Measurements from ENCODE around the gene GPR176.
A peak's percentile ranks its signal among the peaks of the same experiment; 100 is the strongest.

Gene GPR176

DNA sequence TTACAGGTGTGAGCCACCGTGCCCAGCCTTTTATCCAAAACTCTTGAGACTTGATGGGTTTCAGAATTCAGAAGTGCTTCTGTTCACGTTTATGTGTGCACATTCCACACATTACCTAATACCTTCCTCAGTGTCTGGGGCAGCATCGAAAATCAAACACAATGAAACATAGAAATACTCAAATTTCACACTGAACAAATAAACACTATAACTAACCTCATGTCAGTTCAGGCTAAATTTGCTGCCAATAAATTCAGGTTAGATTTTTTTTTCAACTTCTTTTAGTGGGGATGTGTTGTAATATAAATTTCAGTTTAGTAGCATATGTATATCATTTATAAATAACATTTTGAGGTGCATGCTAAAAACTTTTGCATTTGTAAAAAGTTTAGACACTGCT, 16.6 kb upstream of the GPR176 start:
- intact Hi-C loops (cut with DNase I) = no loop called here
- DNase-seq = no peak

DNA sequence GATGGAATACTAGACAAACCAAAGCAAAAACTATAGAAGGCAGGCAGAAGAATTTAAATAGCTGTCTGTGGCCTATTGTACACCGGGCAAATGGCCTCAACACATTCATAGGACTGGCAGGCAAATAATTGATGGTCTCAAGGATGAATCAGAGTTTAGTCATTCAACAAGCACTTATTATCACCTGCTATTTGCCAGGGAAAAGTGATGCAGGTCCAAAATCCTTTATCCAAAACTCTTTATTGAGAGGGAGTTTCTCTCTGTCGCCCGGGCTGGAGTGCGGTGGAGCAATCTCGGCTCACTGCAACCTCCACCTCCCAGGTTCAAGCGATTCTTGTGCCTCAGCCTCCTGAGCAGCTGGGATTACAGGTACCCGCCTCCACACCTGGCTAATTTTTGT, 16.1 kb upstream of the GPR176 start:
- intact Hi-C loops (cut with DNase I) = no loop called here
- DNase-seq = no peak

DNA sequence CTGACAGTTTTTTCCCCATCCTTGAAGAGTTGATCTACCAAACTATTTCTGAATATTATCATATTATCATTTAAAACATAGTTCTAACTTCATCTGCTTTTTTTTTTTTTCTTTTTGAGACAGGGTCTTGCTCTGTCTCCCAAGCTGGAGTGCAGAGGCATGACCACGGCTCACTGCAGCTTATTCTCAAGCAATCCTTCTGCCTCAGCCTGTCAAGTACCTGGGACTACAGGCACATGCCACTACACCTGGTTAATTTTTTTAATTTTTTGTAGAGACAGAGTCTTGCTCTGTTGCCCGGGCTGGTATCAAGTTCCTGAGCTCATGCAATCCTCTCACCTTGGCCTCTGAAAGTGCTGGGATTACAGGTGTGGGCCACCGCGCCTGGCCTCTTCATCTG, 15.2 kb upstream of the GPR176 start:
- DNase-seq = no peak
- intact Hi-C loops (cut with DNase I) = loop anchor here (2.0 kb wide), 1 partner anchor 14 kb away; the partner anchor contains the start of gene GPR176

DNA sequence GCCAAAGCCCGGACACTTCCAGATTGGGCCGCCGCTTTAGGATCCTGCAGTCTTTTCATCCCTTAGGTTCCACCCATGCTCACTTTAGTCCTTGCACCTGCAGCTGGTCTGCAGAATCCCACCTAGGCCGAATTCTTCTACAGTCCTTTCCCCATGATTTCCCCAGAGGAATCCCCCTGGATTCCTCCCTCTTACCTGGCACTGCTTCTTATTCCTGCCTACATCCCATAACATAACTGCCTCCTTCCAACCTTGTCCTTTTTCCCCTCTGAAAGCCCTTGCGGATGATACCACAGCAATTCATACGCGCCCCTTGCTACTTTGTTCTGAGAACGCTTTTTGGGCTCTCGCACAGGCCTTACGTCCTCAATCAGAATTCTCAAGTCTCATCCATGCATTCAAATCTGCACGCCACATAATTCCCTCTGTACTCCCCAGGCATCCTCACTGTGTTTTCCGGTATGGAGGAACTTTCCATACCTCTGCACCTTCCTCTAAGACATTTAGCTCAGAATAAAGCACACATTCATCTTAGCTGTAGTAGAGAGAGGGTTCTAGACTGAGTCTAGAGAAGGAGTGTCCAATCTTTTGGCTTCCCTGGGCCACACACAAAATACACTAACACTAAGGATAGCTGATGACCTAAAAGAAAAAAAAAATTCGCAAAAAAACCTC, 14.5 kb upstream of the GPR176 start:
- intact Hi-C loops (cut with DNase I) = loop anchor here (1.0 to 5.0 kb wide), 3 partner anchors 14 to 152 kb away; partner anchors contain the start of genes FSIP1 and GPR176
- DNase-seq = peak in 1 of 10 donors; percentile 18

DNA sequence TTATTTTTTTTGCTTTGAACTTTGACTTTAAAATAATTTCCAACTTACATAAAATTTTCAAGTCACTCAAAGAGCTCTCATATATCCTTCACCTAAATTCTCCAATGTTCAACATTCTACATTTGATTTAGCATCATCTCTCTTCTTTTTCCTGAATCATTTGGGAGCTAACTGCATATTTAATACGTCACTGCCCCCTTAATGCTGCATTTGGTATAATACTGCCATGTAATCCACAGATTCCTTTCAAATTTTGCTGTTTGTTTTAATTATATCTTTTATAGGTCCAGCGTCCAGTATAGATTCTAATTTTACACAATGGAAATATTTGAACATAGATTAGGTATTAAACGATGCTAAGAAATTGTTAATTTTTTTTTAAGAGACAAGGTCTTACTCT, 11.5 kb upstream of the GPR176 start:
- intact Hi-C loops (cut with DNase I) = loop anchor here (5.0 kb wide), 1 partner anchor 149 kb away; the partner anchor contains the start of gene FSIP1
- no peak for DNase-seq

DNA sequence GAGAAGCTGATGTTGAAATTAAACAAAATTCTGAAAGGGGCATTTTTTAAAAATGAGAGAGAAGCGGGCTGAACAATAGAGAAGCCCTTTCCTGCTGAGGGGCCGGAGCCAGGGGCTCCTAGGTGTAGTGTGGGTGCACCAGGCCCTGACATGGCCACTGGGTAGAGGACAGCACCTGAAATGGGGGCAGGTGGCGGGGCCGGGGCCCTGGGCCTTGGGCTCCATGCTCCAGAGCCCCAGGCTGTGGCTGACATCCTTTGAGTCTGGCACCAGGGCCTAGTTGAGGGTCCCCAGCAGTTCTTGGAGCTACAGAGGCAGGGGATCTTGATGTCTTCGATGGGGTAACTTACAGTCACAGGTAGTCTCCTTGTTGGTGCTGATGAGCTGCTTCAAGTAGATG, 6.5 kb upstream of the GPR176 start:
- DNase-seq = peak in 1 of 10 donors; percentile 49
- intact Hi-C loops (cut with DNase I) = no loop called here

DNA sequence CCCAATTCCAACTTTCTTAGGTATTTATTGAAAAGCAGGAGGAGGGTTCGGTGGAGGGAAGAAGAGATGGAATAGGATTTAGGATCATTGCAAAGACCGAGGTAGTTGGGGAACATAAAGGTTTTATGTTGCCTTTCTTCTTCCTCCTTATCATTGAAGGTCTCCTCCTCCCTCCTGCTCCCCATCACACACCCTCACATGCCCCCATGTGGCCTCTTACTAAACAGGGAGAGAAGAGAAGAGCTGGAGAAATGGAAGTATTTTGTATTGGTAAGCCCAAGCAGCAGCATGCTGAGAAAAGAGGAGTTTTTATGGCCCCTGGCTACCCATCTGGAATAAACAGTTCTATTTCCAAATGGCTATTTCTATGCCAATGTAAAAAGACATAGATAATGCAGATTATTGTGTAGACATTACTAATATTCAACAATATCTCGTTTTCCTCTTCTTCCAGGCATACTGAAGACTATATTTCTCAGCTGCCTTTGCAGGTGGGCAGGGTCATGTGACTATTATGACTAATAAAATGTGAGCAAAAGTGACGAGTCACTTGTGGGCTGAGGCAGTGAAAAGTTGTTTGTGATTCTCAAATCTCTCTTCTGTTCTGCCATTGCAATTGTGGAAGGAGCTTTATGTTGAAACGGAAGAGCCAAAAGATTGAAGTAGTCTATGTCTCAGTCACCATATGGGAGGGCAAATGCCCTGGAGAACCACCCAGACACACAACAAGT, 5.2 kb upstream of the GPR176 start:
- no peak for DNase-seq
- intact Hi-C loops (cut with DNase I) = no loop called here

DNA sequence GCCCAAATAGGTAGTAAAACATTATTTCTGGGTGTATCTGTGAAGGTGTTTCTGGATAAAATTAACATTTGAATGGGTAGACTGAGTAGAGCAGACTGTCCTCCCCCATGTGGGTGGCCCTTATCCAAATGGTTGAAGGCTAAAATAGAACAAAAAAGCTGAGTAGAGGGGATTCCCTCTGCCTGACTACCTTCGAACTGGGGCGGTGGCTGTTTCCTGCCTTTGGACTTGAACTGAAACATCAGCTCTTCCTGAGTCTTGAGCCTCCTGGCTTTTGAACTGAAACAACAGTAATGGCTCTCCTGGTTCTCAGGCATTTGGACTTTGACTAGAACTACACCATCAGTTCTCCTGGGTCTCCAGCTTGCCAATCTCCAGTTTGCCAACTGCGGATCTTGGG, 4.4 kb upstream of the GPR176 start:
- no peak for DNase-seq
- intact Hi-C loops (cut with DNase I) = no loop called here

DNA sequence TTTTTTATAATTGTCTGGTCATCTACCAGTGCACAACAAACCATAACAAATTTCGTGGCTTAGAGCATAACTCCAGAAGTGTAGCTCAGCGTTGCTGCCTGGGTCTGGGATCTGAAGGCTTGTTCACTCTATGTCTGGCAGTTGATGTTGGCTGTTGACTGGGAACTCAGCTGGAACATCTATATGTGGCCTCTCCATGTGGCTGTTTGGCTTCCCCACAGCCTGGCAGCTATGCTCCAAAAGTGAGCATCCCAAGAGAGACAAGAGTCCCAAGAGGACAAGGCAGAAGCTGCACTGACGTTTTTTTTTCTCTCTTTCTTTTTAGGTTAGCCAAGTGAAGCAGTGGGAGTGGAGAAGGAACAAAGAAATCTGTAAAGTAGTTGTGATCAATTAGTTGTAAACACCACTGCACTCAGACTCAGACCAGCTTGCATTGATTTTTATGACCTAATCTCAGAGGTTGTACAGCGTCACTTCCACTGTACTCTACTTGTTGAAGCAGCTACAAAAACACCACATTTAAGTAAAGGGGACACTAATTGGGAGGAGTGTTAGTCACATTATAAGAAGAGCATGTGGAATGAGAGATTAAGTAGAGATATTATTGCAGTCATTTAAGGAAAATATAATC, 2.5 kb upstream of the GPR176 start:
- peak in 6 of 10 donors; percentile 11 to 88 (median 30) for DNase-seq
- intact Hi-C loops (cut with DNase I) = no loop called here

DNA sequence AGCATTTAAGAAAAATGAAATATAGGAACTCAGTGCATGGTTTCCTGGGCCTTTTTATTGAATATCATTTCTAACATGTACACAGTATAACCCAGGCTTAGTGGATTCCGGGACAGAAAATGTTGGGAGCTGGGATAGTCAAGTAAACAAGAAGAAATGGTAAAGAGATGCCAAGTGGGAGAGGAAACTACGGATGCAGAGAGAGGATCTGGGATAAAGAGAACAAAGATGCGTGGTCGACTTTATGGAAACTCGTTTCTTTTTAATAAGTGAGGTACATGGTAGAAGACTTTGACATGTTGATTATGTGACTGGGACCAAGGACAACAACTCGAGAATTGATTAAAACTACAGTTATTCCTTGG, 1.2 kb upstream of the GPR176 start:
- no peak for DNase-seq
- intact Hi-C loops (cut with DNase I) = loop anchor here (2.0 kb wide), 1 partner anchor 14 kb away; the partner anchor contains the start of gene EIF2AK4

DNA sequence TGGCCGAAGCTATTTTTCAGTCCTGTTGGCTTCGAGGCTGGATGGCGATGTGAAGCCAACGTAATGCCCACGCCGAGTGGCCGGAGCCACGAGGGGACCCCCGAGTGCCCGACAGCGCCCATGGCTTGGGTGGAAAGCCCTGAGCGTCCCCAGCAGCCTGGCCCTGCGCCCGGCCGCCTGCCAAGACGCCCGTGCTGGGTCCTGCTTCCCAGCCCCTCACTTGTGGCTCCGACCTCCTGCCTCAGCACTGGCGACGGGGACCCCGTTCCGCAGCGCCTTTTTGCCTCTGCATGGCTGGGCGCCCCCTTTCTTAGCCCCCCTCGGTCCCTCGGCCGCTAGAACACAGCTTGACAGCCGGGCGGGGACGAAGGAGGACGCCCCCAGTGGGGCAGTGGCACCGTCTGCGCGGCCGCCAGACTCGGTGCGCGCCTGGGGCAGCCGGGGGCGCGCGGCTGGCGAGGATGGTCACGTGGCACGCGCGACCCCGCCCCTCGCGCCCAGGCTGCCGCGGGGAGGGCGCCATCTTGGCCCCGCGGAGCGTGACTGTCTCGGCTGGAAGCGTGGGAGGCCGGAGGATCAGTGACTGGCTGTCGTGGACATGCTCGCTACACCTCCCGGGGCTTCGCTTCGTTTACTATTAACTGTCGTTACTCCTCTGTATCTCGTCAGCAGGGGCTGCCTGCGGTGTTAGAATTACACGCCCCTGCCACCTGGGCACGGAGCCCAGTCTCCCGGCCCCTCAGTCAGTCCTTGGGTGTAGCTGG, 626 bp upstream of the GPR176 start:
- intact Hi-C loops (cut with DNase I) = loop anchor here (2.0 kb wide), 1 partner anchor 14 kb away; the partner anchor contains the start of gene EIF2AK4

DNA sequence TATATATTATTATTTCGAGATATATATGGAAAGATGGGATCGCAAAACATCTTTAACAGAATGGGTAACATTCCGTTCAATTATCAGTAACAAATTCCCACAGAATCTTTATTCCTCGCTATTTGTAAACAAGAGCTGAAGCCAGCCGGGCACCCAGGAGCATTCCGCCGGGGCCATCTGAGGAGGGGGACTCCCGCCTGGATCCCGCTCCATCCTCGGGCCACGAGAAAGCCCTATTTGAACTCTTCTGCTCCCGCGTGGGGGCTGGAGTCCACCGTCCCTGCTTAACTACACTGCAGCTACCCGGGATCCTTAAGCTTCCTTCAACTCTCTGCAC, 687 bp downstream of the GPR176 start:
- DNase-seq = peak in 1 of 10 donors; percentile 7
- intact Hi-C loops (cut with DNase I) = no loop called here

More for the DNA sequence above, 626 bp upstream of the GPR176 start:
- DNase-seq = peak; percentile 67 to 97 (median 78)

DNA sequence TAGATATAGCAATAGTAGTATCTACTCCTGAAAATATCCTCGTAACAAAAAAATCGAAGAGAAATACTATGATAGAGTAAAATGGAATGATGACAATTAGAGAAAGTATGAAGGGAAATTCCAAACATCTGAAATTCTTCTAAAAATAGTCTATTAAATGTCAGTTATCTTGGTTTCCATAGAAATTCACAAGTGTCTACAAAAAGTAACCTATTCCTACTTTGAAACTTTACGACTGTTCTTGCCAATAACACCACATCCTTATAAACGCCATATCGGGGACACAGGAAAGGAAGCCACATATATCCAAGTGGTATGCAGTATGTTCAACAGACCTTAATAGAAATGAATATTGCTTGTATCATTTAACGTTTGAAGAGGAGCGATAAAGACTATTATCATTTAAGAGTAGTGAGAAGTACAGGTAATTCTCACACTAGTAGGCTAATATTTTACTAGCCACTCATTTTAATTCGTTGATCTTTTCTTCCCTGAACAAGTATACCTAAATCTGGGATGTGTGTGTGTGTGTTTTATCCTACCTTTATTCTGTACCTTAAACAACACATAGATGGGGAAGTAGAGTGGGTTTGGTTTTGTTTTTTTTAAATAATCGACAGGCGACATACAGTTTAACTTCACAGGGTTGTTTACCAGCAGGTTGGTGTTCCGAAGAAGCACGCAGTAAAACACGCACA, 1.2 kb downstream of the GPR176 start:
- intact Hi-C loops (cut with DNase I) = no loop called here
- no peak for DNase-seq

DNA sequence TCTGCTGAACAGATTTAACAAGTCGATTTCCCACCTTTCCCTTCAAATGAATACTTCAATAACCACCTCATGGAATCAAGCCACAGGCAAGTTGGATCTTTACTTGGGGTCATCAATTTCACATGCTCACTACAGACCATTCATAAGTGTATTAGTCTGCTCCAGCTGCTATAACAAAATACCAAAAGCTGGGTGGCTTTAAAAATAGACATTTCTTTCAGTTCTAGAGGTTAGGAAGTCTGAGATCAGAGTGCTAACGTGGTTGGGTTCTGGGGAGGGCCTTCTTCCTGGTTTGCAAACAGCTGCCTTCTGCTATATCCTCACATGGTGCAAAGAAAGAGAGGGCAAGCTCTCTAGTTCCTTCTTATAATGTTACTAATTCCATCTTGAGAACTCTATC, 5.1 kb downstream of the GPR176 start:
- intact Hi-C loops (cut with DNase I) = no loop called here
- no peak for DNase-seq

DNA sequence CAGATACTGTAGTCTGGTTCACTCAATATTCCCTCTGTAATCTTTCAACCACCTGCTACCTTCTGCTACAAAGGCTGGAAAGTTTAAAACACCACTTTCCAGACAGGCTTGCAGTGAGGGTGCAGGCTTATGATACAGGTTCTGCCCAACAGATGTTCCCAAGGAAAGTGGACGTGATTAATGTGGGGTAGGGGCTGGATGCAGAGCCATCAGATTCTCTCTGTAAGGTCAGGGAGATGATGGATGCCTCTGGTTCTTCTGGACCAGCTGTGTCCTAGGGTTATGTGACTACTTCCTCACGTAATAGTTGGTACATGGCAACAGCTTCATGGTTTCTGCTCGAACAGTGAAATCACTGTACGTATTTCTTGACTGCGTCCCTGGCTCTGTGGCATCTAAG, 11.1 kb downstream of the GPR176 start:
- intact Hi-C loops (cut with DNase I) = no loop called here
- DNase-seq = no peak

DNA sequence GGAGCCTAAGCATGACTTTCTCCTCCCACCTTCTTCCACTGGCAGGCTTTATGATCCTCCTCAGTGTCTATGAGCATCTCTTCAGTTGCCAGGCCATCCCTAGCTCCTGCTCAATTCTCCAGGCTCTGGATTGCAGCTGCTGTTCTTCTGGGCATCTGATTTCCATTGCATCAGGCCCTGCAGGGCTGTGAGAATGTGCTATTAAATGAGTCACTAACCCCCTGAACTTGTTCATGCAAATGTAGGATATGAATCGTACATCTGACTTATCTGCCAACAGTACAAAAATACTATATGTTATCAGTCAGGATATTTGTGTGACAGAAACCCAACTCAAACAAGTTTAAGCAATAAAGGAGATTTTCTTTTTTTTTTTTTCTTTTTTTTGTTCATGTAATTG, 11.9 kb downstream of the GPR176 start:
- intact Hi-C loops (cut with DNase I) = no loop called here
- peak in 1 of 10 donors; percentile 14 for DNase-seq

DNA sequence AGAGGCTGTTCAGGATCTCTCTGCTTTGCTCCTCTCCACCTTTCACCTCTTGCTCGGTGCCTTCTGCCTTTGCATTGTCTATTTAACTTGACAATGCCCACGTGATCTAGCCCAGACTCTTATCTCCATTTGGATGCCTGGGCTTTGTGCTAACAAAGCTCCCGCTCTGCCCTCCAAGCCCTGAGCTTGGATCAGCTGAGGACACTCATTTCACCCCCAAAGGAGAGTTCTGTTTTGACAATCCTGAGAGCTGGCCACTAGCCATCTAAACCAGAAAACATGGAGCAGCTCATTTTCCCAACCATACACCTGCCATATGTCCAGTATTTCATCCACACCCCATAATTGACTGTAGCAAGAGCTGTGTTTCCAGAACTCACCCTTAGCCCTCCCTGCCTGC, 12.8 kb downstream of the GPR176 start:
- intact Hi-C loops (cut with DNase I) = no loop called here
- DNase-seq = no peak

DNA sequence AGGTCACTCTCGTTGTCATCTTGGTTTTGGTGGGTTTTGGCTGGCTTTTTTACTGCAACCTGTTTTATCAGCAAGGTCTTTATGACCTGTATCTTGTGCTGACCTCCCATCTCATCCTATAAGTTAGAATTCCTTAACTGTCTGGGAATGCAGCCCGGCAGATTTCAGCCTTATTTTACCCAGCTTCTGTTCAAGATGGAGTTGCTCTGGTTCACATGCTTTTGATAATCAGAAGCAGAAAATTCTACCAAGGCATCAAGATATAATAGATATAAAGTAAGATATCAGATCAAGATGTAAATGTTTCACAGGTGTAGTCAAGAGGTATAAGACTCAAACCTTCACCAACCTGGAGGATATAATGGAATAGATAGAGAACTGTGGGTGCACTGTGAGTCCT, 16.0 kb downstream of the GPR176 start:
- DNase-seq = no peak
- intact Hi-C loops (cut with DNase I) = no loop called here

DNA sequence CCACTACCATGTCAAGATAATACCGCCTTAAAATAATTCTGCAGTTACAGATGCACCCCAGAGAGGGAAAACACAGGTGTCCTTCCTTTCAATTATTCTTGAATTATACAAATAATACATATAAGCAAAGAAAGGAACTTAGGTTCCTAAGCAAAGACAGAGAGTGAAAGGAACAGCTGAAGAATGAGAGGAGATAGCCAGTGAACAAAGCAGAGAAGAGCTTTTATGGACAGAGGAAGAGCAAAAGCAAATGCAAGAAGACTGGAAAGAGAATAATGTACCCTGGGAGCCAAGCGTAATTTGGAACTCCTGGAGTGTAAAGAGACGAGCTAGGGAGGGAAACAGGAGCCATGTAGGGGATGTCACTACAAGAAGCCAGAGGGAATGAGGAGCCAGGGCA, 21.7 kb downstream of the GPR176 start:
- intact Hi-C loops (cut with DNase I) = no loop called here
- no peak for DNase-seq

DNA sequence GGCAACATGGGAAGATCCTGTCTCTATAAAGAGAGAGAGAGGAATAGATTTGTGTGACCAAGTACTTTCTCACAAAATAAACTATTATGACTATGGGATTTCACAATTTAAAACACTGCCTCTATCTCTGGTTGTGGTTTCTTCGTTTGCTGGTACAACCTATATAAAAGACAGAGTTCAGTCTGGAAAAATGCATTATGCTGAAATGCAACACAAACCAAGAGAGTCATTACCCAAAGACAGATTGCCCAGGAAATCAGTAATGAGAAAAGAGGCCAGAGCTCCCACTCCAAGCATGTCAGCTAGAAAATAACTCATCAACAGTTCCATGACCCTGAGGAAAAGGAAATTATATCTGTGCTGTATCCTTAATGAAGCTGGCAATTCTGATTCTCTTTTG, 23.2 kb downstream of the GPR176 start:
- intact Hi-C loops (cut with DNase I) = no loop called here

More for the DNA sequence above, 23.2 kb downstream of the GPR176 start:
- no peak for DNase-seq

Data from posterior cingulate gyrus (tissue), 11 donors.